ENCODE measurements around the gene E2F4. TPM values are rescaled to one million over a fixed set of nuclear protein-coding genes. Genes with fewer than 3 reads are reported as not detected.
A peak's percentile ranks its signal among the peaks of the same experiment; 100 is the strongest.

Gene E2F4
- total RNA-seq, 1 donor = 75.1 TPM

DNA sequence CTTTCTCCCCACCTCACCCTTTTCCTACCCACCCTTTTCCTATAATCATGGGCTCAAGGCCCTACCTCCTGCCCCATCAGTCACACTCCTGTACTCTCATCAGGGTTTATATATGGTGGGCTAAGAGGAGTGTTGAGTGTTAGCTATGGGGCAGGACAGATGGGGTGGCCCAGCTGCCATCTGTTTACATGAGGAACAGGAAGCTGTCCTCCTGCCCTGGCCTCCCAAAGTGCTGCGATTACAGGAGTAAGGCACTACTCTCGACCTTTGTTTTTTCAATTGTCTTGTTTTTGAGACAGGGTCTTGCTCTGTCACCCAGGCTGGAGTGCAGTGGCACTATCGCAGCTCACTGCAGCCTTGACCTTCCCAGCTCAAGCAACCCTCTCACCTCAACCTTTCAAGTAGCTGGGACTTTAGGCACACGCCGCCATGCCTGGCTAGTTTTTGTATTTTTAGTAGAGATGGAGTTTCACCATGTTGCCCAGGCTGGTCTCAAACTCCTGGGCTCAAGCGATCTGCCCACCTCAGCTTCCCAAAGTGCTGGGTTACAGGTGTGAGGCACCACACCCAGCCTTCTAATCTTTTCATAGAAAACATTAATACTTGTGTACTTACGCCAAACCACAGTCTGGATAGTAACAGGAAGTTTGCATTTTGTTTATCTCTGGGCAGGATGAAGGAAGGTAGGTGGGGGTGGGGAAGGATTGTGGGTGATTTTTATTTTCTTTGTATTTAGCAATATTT, 33.9 kb upstream of the E2F4 start:
- no peak overlapping the region for H3K4me3 ChIP-seq (ENCODE audit: low read depth, low read length)
- no peak for DNase-seq (ENCODE audit: low read depth)
- TF ChIP-seq, protein P1, sequence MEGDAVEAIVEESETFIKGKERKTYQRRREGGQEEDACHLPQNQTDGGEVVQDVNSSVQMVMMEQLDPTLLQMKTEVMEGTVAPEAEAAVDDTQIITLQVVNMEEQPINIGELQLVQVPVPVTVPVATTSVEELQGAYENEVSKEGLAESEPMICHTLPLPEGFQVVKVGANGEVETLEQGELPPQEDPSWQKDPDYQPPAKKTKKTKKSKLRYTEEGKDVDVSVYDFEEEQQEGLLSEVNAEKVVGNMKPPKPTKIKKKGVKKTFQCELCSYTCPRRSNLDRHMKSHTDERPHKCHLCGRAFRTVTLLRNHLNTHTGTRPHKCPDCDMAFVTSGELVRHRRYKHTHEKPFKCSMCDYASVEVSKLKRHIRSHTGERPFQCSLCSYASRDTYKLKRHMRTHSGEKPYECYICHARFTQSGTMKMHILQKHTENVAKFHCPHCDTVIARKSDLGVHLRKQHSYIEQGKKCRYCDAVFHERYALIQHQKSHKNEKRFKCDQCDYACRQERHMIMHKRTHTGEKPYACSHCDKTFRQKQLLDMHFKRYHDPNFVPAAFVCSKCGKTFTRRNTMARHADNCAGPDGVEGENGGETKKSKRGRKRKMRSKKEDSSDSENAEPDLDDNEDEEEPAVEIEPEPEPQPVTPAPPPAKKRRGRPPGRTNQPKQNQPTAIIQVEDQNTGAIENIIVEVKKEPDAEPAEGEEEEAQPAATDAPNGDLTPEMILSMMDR (IDR thresholded peaks at IDR 0.05; ENCODE audit: insufficient read depth, low read depth, low read length) = no peak

DNA sequence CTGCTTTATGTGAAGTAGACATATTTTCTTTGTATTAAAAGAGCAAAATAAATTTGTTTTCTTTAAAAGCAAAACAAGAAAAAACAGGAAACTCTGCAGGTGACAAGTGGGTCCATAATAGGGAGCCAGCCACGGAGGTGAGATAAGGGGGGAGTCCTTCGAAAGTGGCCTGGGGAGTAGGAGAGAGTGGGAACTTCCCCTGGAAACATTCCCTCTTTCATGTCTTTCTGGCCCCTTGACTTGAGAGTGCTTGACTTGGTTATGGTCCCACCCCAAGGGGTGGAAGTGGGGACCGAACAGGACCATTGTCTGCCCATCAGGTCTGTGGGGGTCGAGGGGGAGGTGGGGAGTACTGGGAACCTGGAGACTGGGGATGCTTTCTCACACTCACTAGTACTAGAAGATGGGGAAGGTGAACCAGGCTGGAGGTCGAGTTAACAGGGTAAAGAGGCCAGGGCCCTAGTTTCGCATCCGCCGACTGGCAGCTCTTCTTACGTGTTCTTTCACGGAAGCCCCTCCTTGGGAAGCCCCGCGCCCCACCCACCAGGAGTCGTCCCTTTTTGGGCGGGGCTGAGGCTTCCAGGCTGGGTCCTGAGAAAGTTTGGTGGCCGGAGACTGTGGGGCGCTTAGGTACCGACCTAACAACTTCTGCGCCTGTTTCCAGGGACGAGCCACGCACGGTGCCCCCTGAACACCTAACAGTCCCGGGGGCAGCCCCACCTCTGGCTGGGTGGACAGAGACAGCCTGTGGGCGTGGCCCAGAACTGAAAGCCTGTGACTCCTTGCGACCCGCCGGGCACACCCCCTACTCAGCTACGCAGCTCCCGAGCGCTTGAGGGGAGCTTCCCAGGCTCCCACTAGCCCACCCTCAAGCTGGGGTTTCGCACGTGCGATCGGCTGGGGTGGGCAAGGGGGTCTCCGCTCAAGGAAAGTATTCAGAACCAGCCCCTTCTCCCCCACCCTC, 33.0 kb upstream of the E2F4 start:
- TF ChIP-seq, protein P1 (IDR thresholded peaks at IDR 0.05; ENCODE audit: insufficient read depth, low read depth, low read length) = no peak
- H3K4me3 ChIP-seq (ENCODE audit: low read depth, low read length) = peak overlapping the region; percentile 97
- peak; percentile 47 for DNase-seq (ENCODE audit: low read depth)

DNA sequence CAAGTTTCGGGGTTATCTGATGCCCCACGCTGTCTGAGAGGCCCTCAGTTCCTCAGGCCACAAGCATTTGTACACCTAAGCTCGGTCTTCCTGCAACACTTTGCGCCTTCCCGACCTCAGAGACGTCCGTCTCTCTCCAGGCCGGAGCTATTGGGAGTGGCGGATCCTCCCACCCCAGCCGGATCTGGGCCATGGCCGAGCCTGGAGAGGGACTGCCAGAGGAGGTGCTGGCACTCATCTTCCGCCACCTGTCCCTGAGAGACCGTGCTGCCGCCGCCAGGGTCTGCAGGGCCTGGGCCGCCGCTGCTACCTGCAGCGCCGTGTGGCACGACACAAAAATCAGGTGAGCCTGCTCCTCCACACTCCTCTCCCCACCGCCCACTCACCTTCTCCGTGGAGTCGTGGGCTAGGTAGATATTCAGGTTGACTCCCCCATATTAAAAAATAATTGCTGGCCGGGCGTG, 30.3 kb upstream of the E2F4 start:
- TF ChIP-seq, protein P1 (IDR thresholded peaks at IDR 0.05; ENCODE audit: insufficient read depth, low read depth, low read length) = no peak
- peak overlapping the region; percentile 97 for H3K4me3 ChIP-seq (ENCODE audit: low read depth, low read length)
- no peak for DNase-seq (ENCODE audit: low read depth)

DNA sequence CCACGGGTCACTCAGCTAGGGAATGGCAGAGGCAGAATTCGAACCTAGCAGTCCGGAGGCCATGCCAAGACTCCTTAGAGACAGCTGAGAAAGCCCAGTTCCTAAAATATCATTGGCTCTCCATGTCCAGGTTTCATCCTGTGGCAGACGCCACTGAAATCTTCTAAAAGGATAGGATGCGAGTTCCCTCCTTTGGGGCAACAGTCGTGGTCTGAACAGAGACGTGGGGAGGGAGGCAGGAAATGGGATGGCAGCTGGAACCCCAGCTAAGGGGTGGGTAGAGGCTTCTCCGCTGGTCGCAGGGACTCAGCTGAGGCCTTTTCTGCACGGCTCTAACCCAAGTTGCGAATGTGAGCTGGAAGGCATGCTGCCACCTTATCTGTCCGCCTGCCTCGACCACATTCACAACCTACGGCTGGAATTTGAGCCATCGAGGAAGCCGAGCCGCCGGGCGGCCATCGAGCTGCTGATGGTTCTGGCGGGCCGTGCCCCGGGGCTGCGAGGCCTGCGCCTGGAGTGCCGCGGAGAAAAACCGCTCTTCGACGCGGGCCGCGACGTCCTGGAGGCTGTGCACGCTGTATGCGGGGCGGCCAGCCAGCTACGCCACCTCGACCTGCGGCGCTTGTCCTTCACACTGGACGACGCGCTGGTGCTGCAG, 29.3 kb upstream of the E2F4 start:
- TF ChIP-seq, protein P1 (IDR thresholded peaks at IDR 0.05; ENCODE audit: insufficient read depth, low read depth, low read length) = no peak

DNA sequence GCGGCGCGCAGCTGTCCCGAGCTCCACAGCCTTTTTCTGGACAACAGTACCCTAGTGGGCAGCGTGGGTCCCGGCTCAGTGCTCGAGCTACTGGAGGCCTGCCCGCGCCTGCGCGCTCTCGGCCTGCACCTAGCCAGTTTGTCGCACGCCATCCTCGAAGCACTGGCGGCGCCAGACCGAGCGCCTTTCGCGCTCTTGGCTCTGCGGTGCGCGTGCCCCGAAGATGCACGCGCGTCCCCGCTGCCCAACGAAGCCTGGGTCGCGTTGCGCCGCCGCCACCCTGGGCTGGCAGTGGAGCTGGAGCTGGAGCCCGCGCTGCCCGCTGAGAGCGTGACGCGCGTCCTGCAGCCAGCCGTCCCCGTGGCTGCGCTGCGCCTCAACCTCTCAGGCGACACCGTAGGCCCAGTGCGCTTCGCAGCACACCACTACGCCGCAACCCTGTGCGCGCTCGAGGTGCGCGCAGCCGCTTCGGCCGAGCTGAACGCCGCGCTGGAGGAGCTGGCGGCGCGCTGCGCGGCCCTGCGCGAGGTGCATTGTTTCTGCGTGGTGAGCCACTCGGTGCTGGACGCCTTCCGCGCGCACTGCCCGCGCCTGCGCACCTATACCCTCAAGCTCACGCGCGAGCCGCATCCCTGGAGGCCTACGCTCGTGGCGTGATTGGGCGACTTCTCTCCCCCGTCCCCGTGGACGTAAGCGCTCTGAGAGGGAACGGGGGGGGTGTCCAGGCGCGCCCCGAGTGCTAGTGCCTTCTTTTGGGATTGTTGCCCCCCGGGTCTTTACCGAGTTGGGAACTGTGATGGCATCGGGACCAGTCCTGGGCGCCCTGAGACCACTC, 28.6 kb upstream of the E2F4 start:
- peak overlapping the region; percentile 47 for H3K4me3 ChIP-seq (ENCODE audit: low read depth, low read length)
- TF ChIP-seq, protein P1 (IDR thresholded peaks at IDR 0.05; ENCODE audit: insufficient read depth, low read depth, low read length) = no peak
- DNase-seq (ENCODE audit: low read depth) = peak; percentile 64

More for the DNA sequence above, 29.3 kb upstream of the E2F4 start:
- no peak for DNase-seq (ENCODE audit: low read depth)
- no peak overlapping the region for H3K4me3 ChIP-seq (ENCODE audit: low read depth, low read length)
